ENCODE data around the gene ATP11A.
"Not testable (repeated sequence)": the region's sequence is repeated elsewhere in the genome, so short reads cannot be mapped to it uniquely, and the experiment has no call there.

ATP11A gene

GRCh38 chr13:112881656-112882554 lies 192.1 kb downstream of the ATP11A start (continued):
- no peak for TF ChIP-seq ZNF692 (tag by site-specific recombination; IDR thresholded peaks at IDR 0.05)

- Histone ChIP-seq H3K9me3 (ENCODE audit: control insufficient read depth, insufficient read depth, low read depth, low read length) (no peaks in the 10 kb centered on the region), H3K27ac (ENCODE audit: extremely low read depth, low read depth, low read length) (no peak overlapping the region), H3K36me3 (ENCODE audit: control insufficient read depth in 2 of 2, insufficient read depth in 1 of 2, low read length in 2 of 2) (peaks cover 0 to 20% of the 10 kb centered on the region in 2 experiments; a peak in 1 of 3 replicates), H3K4me3 (ENCODE audit: low read depth, low read length) (no peak overlapping the region), H3K4me1 (ENCODE audit: control insufficient read depth, insufficient read depth, low read length) (no peaks in the 10 kb centered on the region)
- CTCF ChIA-PET = interaction anchor here (0.6 kb wide), 1 partner anchor 15 kb away, joined by 4 read pairs; no protein-coding TSS in a partner anchor
- no peak for TF ChIP-seq ZNF174 (tag by site-specific recombination; IDR thresholded peaks at IDR 0.05)
- no peak for TF ChIP-seq HOXD13 (CRISPR knock-in tag; IDR thresholded peaks at IDR 0.05; ENCODE audit: borderline replicate concordance)
- TF ChIP-seq ZNF623 (tag by site-specific recombination; IDR thresholded peaks at IDR 0.05) = no peak
- TF ChIP-seq GLI2 (tag by site-specific recombination; IDR thresholded peaks at IDR 0.05; ENCODE audit: borderline replicate concordance, low read depth) = no peak
- no peak for TF ChIP-seq KLF9 (tag by site-specific recombination; IDR thresholded peaks at IDR 0.05; ENCODE audit: low read depth)
- no peak for TF ChIP-seq ZNF571 (tag by site-specific recombination; IDR thresholded peaks at IDR 0.05)
- TF ChIP-seq ZNF146 (tag by site-specific recombination; IDR thresholded peaks at IDR 0.05) = no peak
- no peak for TF ChIP-seq ZNF157 (tag by site-specific recombination; IDR thresholded peaks at IDR 0.05)
- no peak for TF ChIP-seq ZNF704 (tag by site-specific recombination; IDR thresholded peaks at IDR 0.05)
- TF ChIP-seq MZF1 (tag by site-specific recombination; IDR thresholded peaks at IDR 0.05; ENCODE audit: borderline replicate concordance) = no peak
- TF ChIP-seq ZNF830 (tag by site-specific recombination; IDR thresholded peaks at IDR 0.05; ENCODE audit: low read depth) = no peak
- TF ChIP-seq ZSCAN4 (tag by site-specific recombination; IDR thresholded peaks at IDR 0.05) = no peak
- no peak for TF ChIP-seq ZNF19 (tag by site-specific recombination; IDR thresholded peaks at IDR 0.05; ENCODE audit: low read depth)
- POLR2A ChIA-PET = no interaction called here
Measured at GRCh38 chr13:112882555-112883024, 192.8 kb downstream of the ATP11A start.

- ChIA-PET POLR2A (no interaction called here), CTCF (interaction anchor here (0.8 kb wide), 1 partner anchor 9 kb away, joined by 4 read pairs; no protein-coding TSS in a partner anchor)
- no peak overlapping the region for H3K4me3 ChIP-seq (ENCODE audit: low read depth, low read length)
- H3K9me3 ChIP-seq (ENCODE audit: control insufficient read depth, insufficient read depth, low read depth, low read length) = no peaks in the 10 kb centered on the region
- H3K36me3 ChIP-seq (ENCODE audit: control insufficient read depth in 2 of 2, insufficient read depth in 1 of 2, low read length in 2 of 2) = peaks cover 0 to 16% of the 10 kb centered on the region in 2 experiments; a peak in 1 of 3 replicates
- H3K27ac ChIP-seq (ENCODE audit: extremely low read depth, low read depth, low read length) = no peak overlapping the region
- no peak for TF ChIP-seq ZBTB44 (tag by site-specific recombination; IDR thresholded peaks at IDR 0.05)
- TF ChIP-seq ZSCAN16 (tag by site-specific recombination; IDR thresholded peaks at IDR 0.05) = no peak
- no peak for TF ChIP-seq ZNF707 (tag by site-specific recombination; IDR thresholded peaks at IDR 0.05)
- no peaks in the 10 kb centered on the region for H3K4me1 ChIP-seq (ENCODE audit: control insufficient read depth, insufficient read depth, low read length)
Measured at GRCh38 chr13:112883241-112883945, 193.6 kb downstream of the ATP11A start.

- H3K27ac ChIP-seq (ENCODE audit: extremely low read depth, low read depth, low read length); H3K9me3 ChIP-seq (ENCODE audit: control insufficient read depth, insufficient read depth, low read depth, low read length); POLR2A ChIA-PET; H3K4me3 ChIP-seq (ENCODE audit: low read depth, low read length); H3K4me1 ChIP-seq (ENCODE audit: control insufficient read depth, insufficient read depth, low read length): not testable (repeated sequence)
- CTCF ChIA-PET = interaction anchor here (1.2 kb wide), 1 partner anchor 10 kb away, joined by 3 read pairs; no protein-coding TSS in a partner anchor
- peaks cover 0 to 14% of the 10 kb centered on the region in 2 experiments; a peak in 1 of 3 replicates for H3K36me3 ChIP-seq (ENCODE audit: control insufficient read depth in 2 of 2, insufficient read depth in 1 of 2, low read length in 2 of 2)
Measured at GRCh38 chr13:112884700-112885099, 194.9 kb downstream of the ATP11A start.

All from HEK293 (cell line).